SK-MEL-5 (cell line): ENCODE results near the gene TMEM132A. TPM values are rescaled to one million over a fixed set of nuclear protein-coding genes. Genes with fewer than 3 reads are reported as not detected.

ENCODE experiments used
- DNase-seq: peaks from one replicate; pipeline ENCODE4 v3.0.0-alpha.2; 2016; ENCODE audit warnings: low read depth, low spot score
- in situ Hi-C: cut with HindIII; loops from 2 replicates; pipeline ENCODE4 v1.10.0; 2016; ENCODE audit warnings: low sequenced_read_pairs, high pct_unique_total_duplicates, low pct_unique_long_range_greater_than_20kb
- total RNA-seq: library from RNA; depleted of rRNA; stranded (reverse); fragments of >200 nt; shearing (Covaris generic); gene quantifications from 2 replicates; pipeline ENCODE4 v1.2.3, GENCODE V29; 2014

TMEM132A gene
- total RNA-seq, 1 experiment from 2014 or later = 36.2 TPM

GRCh38 chr11:60931917-60932316 is 7.7 kb downstream of the TMEM132A start:
- in situ Hi-C loops = no loop called here

GRCh38 chr11:60932605-60933356 is 8.5 kb downstream of the TMEM132A start:
- DNase-seq = no peak
- in situ Hi-C loops = no loop called here

More at GRCh38 chr11:60931917-60932316, 7.7 kb downstream of the TMEM132A start:
- no peak for DNase-seq

- DNase-seq = no peak
- in situ Hi-C loops = no loop called here
Observed at GRCh38 chr11:60933416-60934123, 9.3 kb downstream of the TMEM132A start.

- no peak for DNase-seq
Observed at GRCh38 chr11:60934124-60934789, 10.0 kb downstream of the TMEM132A start.

GRCh38 chr11:60934790-60935605 is 10.7 kb downstream of the TMEM132A start:
- DNase-seq = no peak
- in situ Hi-C loops = no loop called here

More at GRCh38 chr11:60934124-60934789, 10.0 kb downstream of the TMEM132A start:
- in situ Hi-C loops = no loop called here

GRCh38 chr11:60935676-60936442 is 11.6 kb downstream of the TMEM132A start:
- in situ Hi-C loops = no loop called here
- no peak for DNase-seq

- DNase-seq = no peak
- in situ Hi-C loops = no loop called here
Observed at GRCh38 chr11:60936467-60937143, 12.3 kb downstream of the TMEM132A start.

- no peak for DNase-seq
- in situ Hi-C loops = no loop called here
Observed at GRCh38 chr11:60937144-60937527, 12.9 kb downstream of the TMEM132A start.

- in situ Hi-C loops = no loop called here
- no peak for DNase-seq
Observed at GRCh38 chr11:60937811-60938210, 13.6 kb downstream of the TMEM132A start.

- DNase-seq = no peak
- in situ Hi-C loops = no loop called here
Observed at GRCh38 chr11:60938500-60938899, 14.2 kb downstream of the TMEM132A start.

- in situ Hi-C loops = no loop called here
- DNase-seq = no peak
Observed at GRCh38 chr11:60939301-60939700, 15.0 kb downstream of the TMEM132A start.

GRCh38 chr11:60939855-60940254 is 15.6 kb downstream of the TMEM132A start:
- no peak for DNase-seq
- in situ Hi-C loops = no loop called here

- DNase-seq = no peak
- in situ Hi-C loops = no loop called here
Observed at GRCh38 chr11:60941371-60942119, 17.3 kb downstream of the TMEM132A start.

GRCh38 chr11:60942219-60942618 is 18.0 kb downstream of the TMEM132A start:
- no peak for DNase-seq
- in situ Hi-C loops = no loop called here

GRCh38 chr11:60942970-60943565 is 18.8 kb downstream of the TMEM132A start:
- in situ Hi-C loops = no loop called here

More at GRCh38 chr11:60942970-60943565, 18.8 kb downstream of the TMEM132A start:
- no peak for DNase-seq
